ENCODE measurements around the gene CUX1. TPM values are rescaled to one million over a fixed set of nuclear protein-coding genes. Genes with fewer than 3 reads are reported as not detected.

CUX1 gene
- total RNA-seq, 1 experiment from 2014 or later: 53.5 TPM

DNA sequence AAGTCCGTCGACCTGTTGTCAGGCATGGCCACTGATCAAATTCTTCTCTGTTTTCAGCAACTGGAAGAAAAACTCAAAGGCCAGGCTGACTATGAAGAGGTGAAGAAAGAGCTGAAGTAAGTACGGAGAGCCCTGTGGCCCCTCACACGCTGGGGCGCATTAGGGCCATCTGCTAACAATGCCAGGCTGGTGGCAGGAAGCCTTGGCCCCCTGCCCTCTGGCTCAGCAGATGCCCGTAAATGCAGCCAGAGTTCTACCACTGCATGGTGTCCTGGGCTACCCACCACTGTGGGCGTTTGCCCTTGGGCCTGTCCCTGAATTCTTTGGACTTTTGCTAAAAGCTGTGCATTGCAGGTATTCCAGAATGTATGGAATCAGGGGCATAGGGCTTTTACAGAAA, 372.3 kb downstream of the CUX1 start:
- Histone ChIP-seq H3K4me1 (ENCODE audit: insufficient read depth, low read length) (no peaks in the 10 kb centered on the region; the same call in 1 of the 2 replicates), H3K14ac (ENCODE audit: insufficient read depth, low read length) (no peak overlapping the region; the same call in 1 of the 2 replicates), H3K9me3 (ENCODE audit: control insufficient read depth, low read depth, low read length) (no peaks in the 10 kb centered on the region), H4K91ac (ENCODE audit: insufficient read length, low read depth, low read length) (no peak overlapping the region), H2BK5ac (ENCODE audit: insufficient read length, low read length) (no peak overlapping the region), H3K9ac (ENCODE audit: extremely low read depth, insufficient read length, low read length) (no peak overlapping the region), H2AFZ (ENCODE audit: low read length) (no peak overlapping the region), H3K23ac (ENCODE audit: insufficient read length, low read depth, low read length) (no peak overlapping the region), H2BK20ac (ENCODE audit: low read depth, low read length, poor library complexity, severe bottlenecking) (no peak overlapping the region), H4K20me1 (ENCODE audit: control insufficient read depth, insufficient read depth, insufficient read length) (no peaks in the 10 kb centered on the region), H3K56ac (ENCODE audit: insufficient read length, low read depth, low read length) (no peak overlapping the region), H4K8ac (replicated peaks; ENCODE audit: insufficient read length, low read depth, low read length) (no peak overlapping the region), H3K18ac (ENCODE audit: insufficient read length, low read depth, low read length) (no peak overlapping the region), H4K5ac (ENCODE audit: insufficient read length, low read depth, low read length) (no peak overlapping the region), H2BK120ac (ENCODE audit: low read depth, low read length, poor library complexity, severe bottlenecking) (no peak overlapping the region), H2BK15ac (ENCODE audit: low read depth, low read length) (no peak overlapping the region), H3K23me2 (ENCODE audit: insufficient read length, low read depth, low read length, poor library complexity, severe bottlenecking) (no peaks in the 10 kb centered on the region), H3K79me2 (ENCODE audit: insufficient read depth, low read length) (no peaks in the 10 kb centered on the region), H3T11ph (ENCODE audit: low read length) (no peak overlapping the region), H3K27me3 (ENCODE audit: insufficient read depth, low read length) (no peaks in the 10 kb centered on the region), H3K27ac (ENCODE audit: insufficient read length, low read depth, low read length) (no peak overlapping the region), H3K4ac (ENCODE audit: low read depth, low read length) (no peak overlapping the region), H2BK12ac (ENCODE audit: insufficient read length, low read depth, low read length) (no peak overlapping the region), H3K79me1 (ENCODE audit: insufficient read depth, low read depth, low read length, poor library complexity, severe bottlenecking) (no peaks in the 10 kb centered on the region), H2AK5ac (ENCODE audit: insufficient read length, low read length) (no peak overlapping the region), H3K4me2 (ENCODE audit: insufficient read depth, insufficient read length, low read length) (no peak overlapping the region)
- H3K36me3 Mint-ChIP-seq (ENCODE audit: insufficient read depth in 1 of 3, low read depth in 3 of 3): peaks cover 16 to 67% (median 51%) of the 10 kb centered on the region in 3 experiments
- TF ChIP-seq, protein P1, sequence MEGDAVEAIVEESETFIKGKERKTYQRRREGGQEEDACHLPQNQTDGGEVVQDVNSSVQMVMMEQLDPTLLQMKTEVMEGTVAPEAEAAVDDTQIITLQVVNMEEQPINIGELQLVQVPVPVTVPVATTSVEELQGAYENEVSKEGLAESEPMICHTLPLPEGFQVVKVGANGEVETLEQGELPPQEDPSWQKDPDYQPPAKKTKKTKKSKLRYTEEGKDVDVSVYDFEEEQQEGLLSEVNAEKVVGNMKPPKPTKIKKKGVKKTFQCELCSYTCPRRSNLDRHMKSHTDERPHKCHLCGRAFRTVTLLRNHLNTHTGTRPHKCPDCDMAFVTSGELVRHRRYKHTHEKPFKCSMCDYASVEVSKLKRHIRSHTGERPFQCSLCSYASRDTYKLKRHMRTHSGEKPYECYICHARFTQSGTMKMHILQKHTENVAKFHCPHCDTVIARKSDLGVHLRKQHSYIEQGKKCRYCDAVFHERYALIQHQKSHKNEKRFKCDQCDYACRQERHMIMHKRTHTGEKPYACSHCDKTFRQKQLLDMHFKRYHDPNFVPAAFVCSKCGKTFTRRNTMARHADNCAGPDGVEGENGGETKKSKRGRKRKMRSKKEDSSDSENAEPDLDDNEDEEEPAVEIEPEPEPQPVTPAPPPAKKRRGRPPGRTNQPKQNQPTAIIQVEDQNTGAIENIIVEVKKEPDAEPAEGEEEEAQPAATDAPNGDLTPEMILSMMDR (conservative IDR thresholded peaks at IDR 0.05): no peak
- H3K27ac Mint-ChIP-seq: peak overlapping the region in 1 of 3 experiments; percentile 83; a peak in 4 of 7 replicates
- H3K9me3 Mint-ChIP-seq: no peaks in the 10 kb centered on the region
- no CpG with 5 or more reads among the region's 7 CpGs for WGBS (ENCODE audit: extremely low coverage, insufficient read length, low lambda C conversion rate)
- no peaks in the 10 kb centered on the region for H3K27me3 Mint-ChIP-seq (ENCODE audit: low read depth)
- H3K4me1 Mint-ChIP-seq: peaks cover 25% of the 10 kb centered on the region in 2 experiments
- DNase-seq: no peak
- no peak overlapping the region for H3K4me3 Mint-ChIP-seq

Measured in H9 (cell line).